NT2/D1 (cell line): Measurements from ENCODE around the gene SDF4.

Experiments
- DNase-seq: peaks from one replicate; pipeline ENCODE4 v3.0.0-alpha.2; 2011; ENCODE audit warnings: low read depth, low spot score
- H3K27me3 ChIP-seq: 2 replicates; pipeline ENCODE4 v1.6.0; 2011; ENCODE audit warnings: mild to moderate bottlenecking; ENCODE audit not compliant: insufficient read length, insufficient read depth
- H3K36me3 ChIP-seq: 2 replicates; pipeline ENCODE4 v1.6.1; 2011; ENCODE audit warnings: mild to moderate bottlenecking, low read length, mixed read lengths; ENCODE audit not compliant: insufficient read depth, insufficient read length
- H3K4me1 ChIP-seq: 2 replicates; pipeline ENCODE4 v1.5.1; 2011; ENCODE audit not compliant: insufficient read depth, insufficient read length
- H3K4me3 ChIP-seq: 2 replicates; pipeline ENCODE4 v1.5.1; 2011; ENCODE audit warnings: low read depth; ENCODE audit not compliant: insufficient read length
- H3K9ac ChIP-seq: 2 replicates; pipeline ENCODE4 v1.6.0; 2011; ENCODE audit warnings: low read depth; ENCODE audit not compliant: insufficient read length
- H3K9me3 ChIP-seq: 2 replicates; pipeline ENCODE4 v1.5.1; 2011; ENCODE audit warnings: mild to moderate bottlenecking, low read length; ENCODE audit not compliant: insufficient read depth
- SUZ12 ChIP-seq: IDR thresholded peaks from 2 replicates; pipeline ENCODE4 v1.6.1; 2011; ENCODE audit not compliant: insufficient read length, insufficient read depth; ENCODE audit errors: extremely low read depth
- YY1 ChIP-seq: IDR thresholded peaks from 2 replicates; pipeline ENCODE4 v1.6.1; 2011; ENCODE audit not compliant: insufficient read length, insufficient read depth
- ZNF274 ChIP-seq: IDR thresholded peaks from 2 replicates; pipeline ENCODE4 v1.6.1; 2011; ENCODE audit warnings: mild to moderate bottlenecking, low read depth, low read length

Gene SDF4

DNA sequence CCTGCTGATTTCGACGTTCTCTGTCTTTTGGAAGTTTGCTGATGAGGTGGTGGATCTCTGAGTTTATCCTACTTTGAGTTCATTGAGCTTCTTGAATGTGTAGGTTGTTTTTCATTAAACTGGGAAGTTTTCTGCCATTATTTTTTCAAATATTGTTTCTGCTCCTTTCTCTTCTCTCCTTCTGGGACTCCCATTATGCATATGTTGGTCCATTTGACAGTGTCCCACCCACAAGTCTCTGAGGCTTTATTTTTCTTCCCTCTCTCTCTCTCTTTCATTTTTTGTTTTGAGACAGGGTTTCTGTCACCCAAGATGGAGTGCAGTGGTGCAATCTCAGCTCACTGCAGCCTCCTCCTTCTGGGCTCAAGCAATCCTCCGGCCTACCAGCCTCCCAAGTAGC is 37.1 kb downstream of the SDF4 start:
- no peak for TF ChIP-seq ZNF274
- TF ChIP-seq YY1 = no peak
- no peak for TF ChIP-seq SUZ12
- H3K4me1 ChIP-seq = no peaks in the 10 kb centered on the region
- no peak overlapping the region for H3K4me3 ChIP-seq
- no peaks in the 10 kb centered on the region for H3K27me3 ChIP-seq
- no peak overlapping the region for H3K9ac ChIP-seq
- DNase-seq = no peak
- H3K36me3 ChIP-seq = no peaks in the 10 kb centered on the region
- peaks cover 15% of the 10 kb centered on the region; the same call in 1 of the 2 replicates for H3K9me3 ChIP-seq

DNA sequence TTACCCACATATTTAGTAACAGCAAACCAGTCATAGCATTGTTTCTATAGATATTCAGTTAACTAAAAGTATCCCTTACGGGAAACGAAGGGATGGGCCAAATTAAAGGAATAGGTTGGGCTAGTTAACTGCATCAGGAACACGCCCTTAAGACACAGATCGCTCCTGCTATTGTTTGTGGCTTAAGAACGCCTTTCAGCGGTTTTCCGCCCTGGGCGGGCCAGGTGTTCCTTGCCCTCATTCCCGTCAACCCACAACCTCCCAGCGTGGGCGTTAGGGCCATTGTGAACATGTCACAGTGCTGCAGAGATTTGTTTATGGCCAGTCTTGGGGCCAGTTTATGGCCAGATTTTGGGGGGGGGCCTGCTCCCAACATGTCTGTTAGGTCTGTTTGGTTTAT is 40.1 kb downstream of the SDF4 start:
- no peak for DNase-seq
- no peaks in the 10 kb centered on the region for H3K27me3 ChIP-seq
- no peaks in the 10 kb centered on the region for H3K4me1 ChIP-seq
- H3K4me3 ChIP-seq = no peak overlapping the region
- no peak overlapping the region for H3K9ac ChIP-seq
- TF ChIP-seq ZNF274 (no peak), SUZ12 (no peak), YY1 (no peak)
- no peaks in the 10 kb centered on the region for H3K36me3 ChIP-seq
- peaks cover 15% of the 10 kb centered on the region; the same call in 1 of the 2 replicates for H3K9me3 ChIP-seq

- TF ChIP-seq SUZ12 (no peak), YY1 (no peak), ZNF274 (no peak)
- peaks cover 12% of the 10 kb centered on the region; the same call in 1 of the 2 replicates for H3K9me3 ChIP-seq
- no peaks in the 10 kb centered on the region for H3K36me3 ChIP-seq
- DNase-seq = no peak
- no peaks in the 10 kb centered on the region for H3K4me1 ChIP-seq
- H3K9ac ChIP-seq = no peak overlapping the region
- H3K27me3 ChIP-seq = no peaks in the 10 kb centered on the region
- H3K4me3 ChIP-seq = no peak overlapping the region
These were observed 42.7 kb downstream of the SDF4 start for GRCh38 chr1:1189111-1189510.

DNA sequence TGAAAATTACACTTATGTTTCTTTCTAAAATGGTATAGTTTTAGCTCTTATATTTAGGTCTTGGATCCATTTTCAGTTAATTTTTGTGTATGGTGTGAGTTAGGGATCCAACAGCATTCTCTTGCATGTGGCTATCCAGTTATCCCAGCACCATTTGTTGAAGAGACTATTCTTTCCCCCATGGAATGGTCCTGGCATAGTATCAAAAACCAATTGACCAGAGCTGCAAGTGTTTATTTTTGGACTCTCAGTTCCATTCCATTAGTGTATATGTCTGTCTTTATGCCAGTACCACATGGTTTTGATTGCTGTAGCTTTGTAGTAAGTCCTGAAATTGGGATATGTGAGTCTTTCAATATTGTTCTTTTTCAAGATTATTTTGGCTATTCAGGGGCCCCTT is 43.9 kb downstream of the SDF4 start:
- Histone ChIP-seq H3K36me3 (no peaks in the 10 kb centered on the region), H3K27me3 (no peaks in the 10 kb centered on the region), H3K4me1 (no peaks in the 10 kb centered on the region), H3K9ac (no peak overlapping the region), H3K4me3 (no peak overlapping the region), H3K9me3 (peaks cover 12% of the 10 kb centered on the region; the same call in 1 of the 2 replicates)
- TF ChIP-seq YY1 (no peak), SUZ12 (no peak), ZNF274 (no peak)
- no peak for DNase-seq

GRCh38 chr1:1185101-1185765 is 46.6 kb downstream of the SDF4 start:
- Histone ChIP-seq H3K9ac (peak overlapping the region; percentile 32), H3K4me1 (peaks cover 2% of the 10 kb centered on the region), H3K9me3 (no peaks in the 10 kb centered on the region), H3K36me3 (no peaks in the 10 kb centered on the region), H3K4me3 (no peak overlapping the region), H3K27me3 (no peaks in the 10 kb centered on the region)
- no peak for TF ChIP-seq YY1
- TF ChIP-seq SUZ12 = no peak
- TF ChIP-seq ZNF274 = no peak
- no peak for DNase-seq

DNA sequence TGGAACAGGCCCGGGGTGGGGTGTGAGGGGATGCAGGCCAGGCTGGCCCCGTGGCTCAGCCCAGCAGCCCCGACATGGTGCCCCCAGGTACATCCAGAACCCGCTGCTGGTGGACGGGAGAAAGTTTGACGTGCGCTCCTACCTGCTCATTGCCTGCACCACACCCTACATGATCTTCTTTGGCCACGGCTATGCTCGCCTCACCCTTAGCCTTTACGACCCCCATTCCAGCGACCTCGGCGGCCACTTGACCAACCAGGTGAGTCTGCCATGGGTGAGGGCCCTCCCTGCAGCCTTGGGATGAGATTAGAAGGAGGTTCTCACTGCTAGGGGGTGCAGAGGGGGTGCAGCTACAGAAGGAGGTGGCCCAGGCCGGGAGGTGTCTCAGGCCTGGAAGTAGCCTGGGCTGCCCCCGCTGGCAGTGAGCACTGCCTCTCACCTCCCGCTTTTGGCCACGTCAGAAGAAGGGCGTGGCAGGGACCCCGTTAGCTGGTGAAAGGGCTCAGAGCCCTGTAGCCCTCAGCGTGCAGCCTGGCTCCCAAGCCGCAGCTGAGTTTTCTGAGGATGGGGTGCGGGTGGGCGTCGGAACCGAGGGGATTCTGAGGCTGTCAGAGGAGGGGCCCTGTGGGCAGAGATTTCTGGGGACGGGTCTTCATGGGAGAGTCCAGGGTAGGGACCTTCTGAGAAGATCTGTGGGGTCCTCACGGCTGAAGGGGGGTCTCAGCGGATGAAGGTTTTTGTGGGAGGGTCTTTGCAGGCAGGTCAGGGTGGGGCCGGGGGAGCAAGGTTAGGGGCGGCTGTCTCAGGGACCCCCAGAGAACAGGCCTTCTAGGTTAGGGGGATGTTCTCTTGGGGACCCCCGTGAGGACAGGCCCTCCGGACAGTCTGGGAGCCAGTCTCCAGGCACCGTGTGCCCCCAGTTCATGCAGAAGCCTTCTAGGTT is 47.7 kb downstream of the SDF4 start:
- Histone ChIP-seq H3K4me1 (peaks cover 2% of the 10 kb centered on the region), H3K9ac (no peak overlapping the region), H3K36me3 (no peaks in the 10 kb centered on the region), H3K9me3 (no peaks in the 10 kb centered on the region), H3K4me3 (no peak overlapping the region), H3K27me3 (no peaks in the 10 kb centered on the region)
- no peak for DNase-seq
- TF ChIP-seq YY1 (no peak), ZNF274 (no peak), SUZ12 (no peak)

DNA sequence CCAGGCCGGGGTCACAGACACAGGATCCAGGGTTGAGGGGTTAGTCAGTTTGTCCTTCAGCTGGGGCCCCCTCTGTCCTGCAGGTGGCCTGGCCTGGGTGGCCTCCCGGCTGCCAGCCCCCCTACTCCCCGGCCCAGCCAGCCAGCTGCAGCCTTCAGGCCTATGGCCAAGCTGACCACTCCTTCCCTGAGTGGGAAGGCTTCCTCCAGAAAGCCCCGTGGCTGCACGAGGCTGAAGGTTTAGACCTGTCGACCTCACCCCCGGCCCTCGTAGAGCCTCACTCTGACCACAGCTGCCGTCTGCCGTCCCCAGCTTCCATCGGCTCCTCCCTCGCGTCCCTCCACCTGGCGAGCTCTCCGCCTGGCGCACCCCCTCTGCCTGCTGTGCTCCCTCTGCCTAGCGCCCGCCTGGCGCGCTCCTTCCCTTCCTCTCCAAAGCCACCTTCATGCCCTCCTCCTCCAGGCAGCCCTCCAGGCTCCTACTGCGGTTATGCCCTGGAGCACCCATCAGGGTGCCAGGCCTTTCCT is 48.5 kb downstream of the SDF4 start:
- H3K36me3 ChIP-seq = no peaks in the 10 kb centered on the region
- H3K27me3 ChIP-seq = no peaks in the 10 kb centered on the region
- TF ChIP-seq ZNF274 (no peak), YY1 (no peak), SUZ12 (no peak)
- no peak for DNase-seq
- H3K4me3 ChIP-seq = no peak overlapping the region
- peaks cover 2% of the 10 kb centered on the region for H3K4me1 ChIP-seq
- no peaks in the 10 kb centered on the region for H3K9me3 ChIP-seq
- peak overlapping the region; percentile 21 for H3K9ac ChIP-seq
